Glutamatergic neuron (in vitro differentiated cells): ENCODE data around the gene WDR3. TPM values are rescaled to one million over a fixed set of nuclear protein-coding genes. Genes with fewer than 3 reads are reported as not detected.

ENCODE experiments used
- DNase-seq: peaks from one replicate; pipeline ENCODE4 v3.0.0; 2022
- H3K27ac Mint-ChIP-seq: one replicate; pipeline ENCODE4 v1.8.0; 2020; ENCODE audit warnings: mild to moderate bottlenecking, mixed read lengths, inconsistent platforms; ENCODE audit not compliant: unreplicated experiment
- H3K27me3 Mint-ChIP-seq: one replicate; pipeline ENCODE4 v1.8.0; 2020; ENCODE audit warnings: mild to moderate bottlenecking, moderate library complexity, mixed read lengths, inconsistent platforms; ENCODE audit not compliant: unreplicated experiment
- H3K36me3 Mint-ChIP-seq: one replicate; pipeline ENCODE4 v1.8.0; 2020; ENCODE audit warnings: mild to moderate bottlenecking, mixed read lengths, inconsistent platforms; ENCODE audit not compliant: unreplicated experiment
- H3K4me1 Mint-ChIP-seq: one replicate; pipeline ENCODE4 v1.8.0; 2020; ENCODE audit warnings: mild to moderate bottlenecking, low read depth, mixed read lengths, inconsistent platforms; ENCODE audit not compliant: unreplicated experiment
- H3K4me3 Mint-ChIP-seq: one replicate; pipeline ENCODE4 v1.8.0; 2020; ENCODE audit warnings: mild to moderate bottlenecking, mixed read lengths, inconsistent platforms; ENCODE audit not compliant: unreplicated experiment
- H3K9me3 Mint-ChIP-seq: one replicate; pipeline ENCODE4 v1.8.0; 2020; ENCODE audit warnings: mild to moderate bottlenecking, moderate library complexity, mixed read lengths, inconsistent platforms; ENCODE audit not compliant: unreplicated experiment
- total RNA-seq: library from RNA; stranded (reverse); fragmentation: NEBNext Ultra II Directional; extraction: Animal tissue kit (Norgen Biotek cat#: 25700); gene quantifications from one replicate; pipeline ENCODE4 v1.2.1, GENCODE V29; 2021; ENCODE audit not compliant: unreplicated experiment
- TF ChIP-seq, protein P1 (sequence below): fragments of 200-600 bp; sonication (generic); IDR thresholded peaks from one replicate; pipeline ENCODE4 v1.5.0; 2021; ENCODE audit not compliant: partially characterized antibody, unreplicated experiment

Gene WDR3
- total RNA-seq, 1 donor from 2014 or later: 22.2 TPM

DNA sequence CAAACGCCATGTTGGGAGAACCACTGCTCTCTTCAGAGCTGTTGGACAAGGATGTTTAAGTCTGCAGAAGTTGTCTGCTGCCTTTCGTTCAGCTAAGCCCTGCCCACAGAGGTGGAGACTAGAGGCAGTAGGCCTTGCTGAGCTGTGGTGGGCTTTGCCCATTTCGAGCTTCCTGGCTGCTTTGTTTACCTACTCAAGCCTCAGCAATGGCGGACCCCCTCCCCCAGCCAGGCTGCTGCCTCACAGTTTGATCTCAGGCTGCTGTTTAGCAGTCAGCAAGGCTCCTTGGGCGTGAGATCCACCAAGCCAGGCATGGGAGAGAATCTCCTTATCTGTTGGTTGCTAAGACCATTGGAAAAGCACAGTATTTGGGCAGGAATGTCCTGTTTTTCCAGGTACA, 74.8 kb downstream of the WDR3 start:
- no peaks in the 10 kb centered on the region for H3K4me1 Mint-ChIP-seq
- peaks cover 2% of the 10 kb centered on the region for H3K27me3 Mint-ChIP-seq
- H3K27ac Mint-ChIP-seq: no peak overlapping the region
- no peak for DNase-seq
- H3K9me3 Mint-ChIP-seq: peaks cover 5% of the 10 kb centered on the region
- peaks cover 4% of the 10 kb centered on the region for H3K36me3 Mint-ChIP-seq
- TF ChIP-seq, protein P1, sequence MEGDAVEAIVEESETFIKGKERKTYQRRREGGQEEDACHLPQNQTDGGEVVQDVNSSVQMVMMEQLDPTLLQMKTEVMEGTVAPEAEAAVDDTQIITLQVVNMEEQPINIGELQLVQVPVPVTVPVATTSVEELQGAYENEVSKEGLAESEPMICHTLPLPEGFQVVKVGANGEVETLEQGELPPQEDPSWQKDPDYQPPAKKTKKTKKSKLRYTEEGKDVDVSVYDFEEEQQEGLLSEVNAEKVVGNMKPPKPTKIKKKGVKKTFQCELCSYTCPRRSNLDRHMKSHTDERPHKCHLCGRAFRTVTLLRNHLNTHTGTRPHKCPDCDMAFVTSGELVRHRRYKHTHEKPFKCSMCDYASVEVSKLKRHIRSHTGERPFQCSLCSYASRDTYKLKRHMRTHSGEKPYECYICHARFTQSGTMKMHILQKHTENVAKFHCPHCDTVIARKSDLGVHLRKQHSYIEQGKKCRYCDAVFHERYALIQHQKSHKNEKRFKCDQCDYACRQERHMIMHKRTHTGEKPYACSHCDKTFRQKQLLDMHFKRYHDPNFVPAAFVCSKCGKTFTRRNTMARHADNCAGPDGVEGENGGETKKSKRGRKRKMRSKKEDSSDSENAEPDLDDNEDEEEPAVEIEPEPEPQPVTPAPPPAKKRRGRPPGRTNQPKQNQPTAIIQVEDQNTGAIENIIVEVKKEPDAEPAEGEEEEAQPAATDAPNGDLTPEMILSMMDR: no peak
- no peak overlapping the region for H3K4me3 Mint-ChIP-seq

DNA sequence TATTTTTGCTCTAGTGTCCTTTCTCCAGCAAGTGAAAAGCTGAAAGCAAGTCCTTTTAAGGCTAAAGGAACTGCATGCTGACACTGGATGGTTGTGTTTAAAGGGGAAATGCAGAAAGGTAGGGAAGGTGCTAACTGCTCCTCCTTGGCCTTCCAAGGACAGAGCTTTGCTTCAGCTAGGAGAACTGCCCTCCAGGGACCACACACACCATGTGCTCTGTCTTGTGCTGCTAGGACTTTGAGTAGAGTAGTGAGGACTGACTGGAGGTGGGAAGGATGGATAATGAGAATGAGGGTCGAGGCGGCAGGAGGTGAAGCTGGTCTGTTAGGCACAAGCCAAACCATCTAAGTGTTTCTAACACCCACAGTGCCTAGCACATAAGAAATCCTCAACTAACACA, 77.9 kb downstream of the WDR3 start:
- H3K36me3 Mint-ChIP-seq: no peaks in the 10 kb centered on the region
- peaks cover 2% of the 10 kb centered on the region for H3K9me3 Mint-ChIP-seq
- H3K27me3 Mint-ChIP-seq: peaks cover 2% of the 10 kb centered on the region
- no peak overlapping the region for H3K27ac Mint-ChIP-seq
- H3K4me3 Mint-ChIP-seq: no peak overlapping the region
- TF ChIP-seq, protein P1: no peak
- H3K4me1 Mint-ChIP-seq: no peaks in the 10 kb centered on the region
- no peak for DNase-seq

DNA sequence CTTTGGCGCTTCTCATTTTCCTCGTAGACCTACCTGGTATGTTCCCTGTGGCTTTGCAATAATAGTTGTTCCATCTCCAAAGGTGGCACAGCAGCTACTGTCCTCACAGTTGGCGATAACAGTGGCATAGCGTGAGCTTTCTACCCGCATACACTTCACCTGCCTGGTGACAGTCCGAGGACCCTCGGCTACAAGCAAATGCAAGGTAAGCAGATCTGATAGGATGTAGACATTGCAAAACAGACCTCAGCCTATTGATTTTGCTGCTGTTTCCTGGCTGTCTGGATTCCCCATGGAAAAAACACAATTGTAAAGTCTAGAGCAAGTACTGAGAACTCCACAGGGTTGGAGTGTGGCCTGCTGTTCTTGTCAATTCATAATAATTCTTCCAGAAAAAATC, 78.5 kb downstream of the WDR3 start:
- no peak for DNase-seq
- H3K27me3 Mint-ChIP-seq: peaks cover 2% of the 10 kb centered on the region
- H3K4me1 Mint-ChIP-seq: no peaks in the 10 kb centered on the region
- H3K36me3 Mint-ChIP-seq: no peaks in the 10 kb centered on the region
- H3K4me3 Mint-ChIP-seq: no peak overlapping the region
- peaks cover 1% of the 10 kb centered on the region for H3K9me3 Mint-ChIP-seq
- H3K27ac Mint-ChIP-seq: no peak overlapping the region
- TF ChIP-seq, protein P1: no peak

DNA sequence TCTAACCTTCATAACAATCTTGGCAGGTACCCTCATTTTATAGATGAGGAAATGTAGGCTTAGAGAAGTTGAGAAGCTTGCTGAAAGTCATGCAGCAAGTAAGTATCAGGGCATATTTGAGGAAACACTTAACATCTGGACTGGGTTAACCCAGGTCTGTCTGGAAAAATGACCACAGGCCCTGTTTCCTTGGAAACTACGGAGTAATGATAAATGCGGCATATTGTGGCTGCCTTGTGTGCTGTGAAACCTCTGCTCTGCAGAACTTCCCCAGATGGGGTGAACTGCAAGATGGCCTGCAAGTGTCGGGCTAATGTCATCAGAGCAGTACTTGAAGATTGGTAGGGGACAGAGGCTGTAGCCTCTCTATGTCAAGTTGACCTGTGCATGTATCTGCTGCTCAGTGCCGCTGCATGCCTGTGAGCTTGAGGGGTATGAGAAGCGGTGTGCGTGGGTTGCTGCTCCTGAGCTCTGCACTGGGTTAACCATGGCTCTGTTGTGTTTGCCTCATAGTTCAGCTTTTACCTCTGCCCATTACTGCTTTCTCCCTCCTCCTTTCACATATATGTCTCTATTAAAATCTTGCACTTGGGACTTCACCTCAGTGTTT, 83.1 kb downstream of the WDR3 start:
- no peak overlapping the region for H3K27ac Mint-ChIP-seq
- no peaks in the 10 kb centered on the region for H3K27me3 Mint-ChIP-seq
- TF ChIP-seq, protein P1: no peak
- no peaks in the 10 kb centered on the region for H3K36me3 Mint-ChIP-seq
- no peak for DNase-seq
- H3K4me3 Mint-ChIP-seq: no peak overlapping the region
- no peaks in the 10 kb centered on the region for H3K9me3 Mint-ChIP-seq
- H3K4me1 Mint-ChIP-seq: no peaks in the 10 kb centered on the region

DNA sequence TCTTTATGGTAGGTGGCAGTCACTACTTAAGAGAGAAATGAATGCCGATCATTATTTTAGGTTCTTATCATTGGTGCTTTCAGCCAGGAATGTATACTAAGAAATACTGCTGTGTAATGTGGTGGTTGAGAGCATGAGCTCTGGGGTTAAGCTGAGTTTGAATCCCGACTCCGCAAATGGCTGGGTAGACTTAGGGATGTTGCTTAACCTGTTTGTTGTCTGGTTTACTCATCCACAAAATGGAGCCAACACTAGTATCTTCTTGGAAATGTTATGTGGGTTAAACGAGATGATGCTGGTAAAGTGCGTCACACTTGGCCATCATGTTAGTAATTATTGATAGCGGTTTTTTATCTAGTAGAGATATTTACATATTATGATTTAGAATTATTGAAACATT, 83.8 kb downstream of the WDR3 start:
- Mint-ChIP-seq H3K4me3 (no peak overlapping the region), H3K4me1 (no peaks in the 10 kb centered on the region), H3K9me3 (no peaks in the 10 kb centered on the region), H3K27ac (no peak overlapping the region), H3K36me3 (no peaks in the 10 kb centered on the region), H3K27me3 (no peaks in the 10 kb centered on the region)
- TF ChIP-seq, protein P1: no peak
- DNase-seq: no peak
